IgD-negative memory B cell (primary cell): Measurements from ENCODE around the gene FER. TPM values are rescaled to one million over a fixed set of nuclear protein-coding genes. Genes with fewer than 3 reads are reported as not detected.
"Not testable (repeated sequence)": the region's sequence is repeated elsewhere in the genome, so short reads cannot be mapped to it uniquely, and the experiment has no call there.

Source experiments
- H3K27ac Mint-ChIP-seq, 3 donors: one replicate each; pipeline ENCODE4 v1.8.0; 2020 to 2022; ENCODE audit warnings: mild to moderate bottlenecking in 3 of 3, mixed read lengths in 3 of 3, moderate library complexity in 1 of 3
- H3K27me3 Mint-ChIP-seq: one replicate; pipeline ENCODE4 v1.8.0; 2021; ENCODE audit warnings: mixed read lengths
- H3K36me3 Mint-ChIP-seq: one replicate; pipeline ENCODE4 v1.8.0; 2020; ENCODE audit warnings: mild to moderate bottlenecking, mixed read lengths
- H3K4me1 Mint-ChIP-seq, 3 donors: one replicate each; pipeline ENCODE4 v1.8.0; 2020 to 2022; ENCODE audit warnings: mixed read lengths in 3 of 3, mild to moderate bottlenecking in 1 of 3
- H3K4me3 Mint-ChIP-seq, 4 donors: one replicate each; pipeline ENCODE4 v1.8.0; 2020 to 2022; ENCODE audit warnings: mild to moderate bottlenecking in 4 of 4, mixed read lengths in 4 of 4, moderate library complexity in 3 of 4
- H3K9me3 Mint-ChIP-seq, 3 donors: one replicate each; pipeline ENCODE4 v1.8.0; 2020 to 2021; ENCODE audit warnings: mixed read lengths in 3 of 3, mild to moderate bottlenecking in 1 of 3
- polyA plus RNA-seq: library from polyadenylated mRNA; unstranded; fragments of 300-500 nt; fragmentation: Illumina TruSeq; gene quantifications from one replicate; pipeline ENCODE4 v1.2.3, GENCODE V29; 2021

The FER gene
- polyA plus RNA-seq, 1 donor from 2014 or later, result 12.6 TPM

GRCh38 chr5:109022056-109022455 lies 274.4 kb downstream of the FER start:
- no peak overlapping the region for H3K4me3 Mint-ChIP-seq

GRCh38 chr5:109025729-109026128 lies 278.0 kb downstream of the FER start:
- peaks cover 10% of the 10 kb centered on the region for H3K36me3 Mint-ChIP-seq
- not testable (repeated sequence) for H3K4me3 Mint-ChIP-seq, H3K27me3 Mint-ChIP-seq, H3K4me1 Mint-ChIP-seq, H3K27ac Mint-ChIP-seq, H3K9me3 Mint-ChIP-seq

More at GRCh38 chr5:109022056-109022455, 274.4 kb downstream of the FER start:
- H3K36me3 Mint-ChIP-seq, result peaks cover 10% of the 10 kb centered on the region
- no peak overlapping the region for H3K27ac Mint-ChIP-seq
- H3K9me3 Mint-ChIP-seq, result peaks cover 0 to 5% (median 1%) of the 10 kb centered on the region in 3 donors
- no peaks in the 10 kb centered on the region for H3K4me1 Mint-ChIP-seq
- H3K27me3 Mint-ChIP-seq, result no peaks in the 10 kb centered on the region

- no peak overlapping the region for H3K27ac Mint-ChIP-seq
- H3K27me3 Mint-ChIP-seq, result no peaks in the 10 kb centered on the region
- H3K9me3 Mint-ChIP-seq, result peaks cover 0 to 5% (median 1%) of the 10 kb centered on the region in 3 donors
- peaks cover 0 to 8% (median 0%) of the 10 kb centered on the region in 3 donors for H3K4me1 Mint-ChIP-seq
- H3K36me3 Mint-ChIP-seq, result peaks cover 8% of the 10 kb centered on the region
- no peak overlapping the region for H3K4me3 Mint-ChIP-seq
These were observed 280.4 kb downstream of the FER start for GRCh38 chr5:109027983-109028607.

GRCh38 chr5:109028608-109029299 lies 281.1 kb downstream of the FER start:
- H3K27me3 Mint-ChIP-seq, result no peaks in the 10 kb centered on the region
- no peak overlapping the region for H3K27ac Mint-ChIP-seq
- H3K9me3 Mint-ChIP-seq, result peaks cover 0 to 5% (median 0%) of the 10 kb centered on the region in 3 donors
- peaks cover 8% of the 10 kb centered on the region for H3K36me3 Mint-ChIP-seq
- H3K4me1 Mint-ChIP-seq, result peaks cover 0 to 10% (median 0%) of the 10 kb centered on the region in 3 donors
- no peak overlapping the region for H3K4me3 Mint-ChIP-seq

- Mint-ChIP-seq H3K27ac (no peak overlapping the region), H3K4me1 (peaks cover 0 to 10% (median 2%) of the 10 kb centered on the region in 3 donors), H3K4me3 (no peak overlapping the region), H3K9me3 (no peaks in the 10 kb centered on the region), H3K27me3 (no peaks in the 10 kb centered on the region), H3K36me3 (peaks cover 2% of the 10 kb centered on the region)
These were observed 282.1 kb downstream of the FER start for GRCh38 chr5:109029847-109030246.

- Mint-ChIP-seq H3K9me3 (no peaks in the 10 kb centered on the region), H3K36me3 (peaks cover 2% of the 10 kb centered on the region), H3K27me3 (no peaks in the 10 kb centered on the region), H3K4me3 (no peak overlapping the region), H3K27ac (no peak overlapping the region), H3K4me1 (peaks cover 0 to 10% (median 2%) of the 10 kb centered on the region in 3 donors)
These were observed 282.9 kb downstream of the FER start for GRCh38 chr5:109030360-109031143.

- Mint-ChIP-seq H3K27ac (no peak overlapping the region), H3K36me3 (peaks cover 2% of the 10 kb centered on the region), H3K4me3 (no peak overlapping the region), H3K4me1 (peaks cover 0 to 10% (median 2%) of the 10 kb centered on the region in 3 donors), H3K27me3 (no peaks in the 10 kb centered on the region), H3K9me3 (no peaks in the 10 kb centered on the region)
These were observed 286.6 kb downstream of the FER start for GRCh38 chr5:109034306-109034705.

- Mint-ChIP-seq H3K36me3 (peaks cover 2% of the 10 kb centered on the region), H3K4me3 (no peak overlapping the region), H3K27ac (peak overlapping the region in 1 of 3 donors; percentile 26), H3K4me1 (peaks cover 0 to 5% (median 2%) of the 10 kb centered on the region in 3 donors), H3K27me3 (no peaks in the 10 kb centered on the region), H3K9me3 (no peaks in the 10 kb centered on the region)
These were observed 287.7 kb downstream of the FER start for GRCh38 chr5:109035436-109035835.

GRCh38 chr5:109038209-109038840 lies 290.6 kb downstream of the FER start:
- Mint-ChIP-seq H3K36me3 (no peaks in the 10 kb centered on the region), H3K4me1 (peaks cover 0 to 2% (median 0%) of the 10 kb centered on the region in 3 donors), H3K27me3 (no peaks in the 10 kb centered on the region), H3K4me3 (no peak overlapping the region), H3K9me3 (no peaks in the 10 kb centered on the region), H3K27ac (no peak overlapping the region)

GRCh38 chr5:109041317-109041716 lies 293.6 kb downstream of the FER start:
- H3K36me3 Mint-ChIP-seq, result peaks cover 3% of the 10 kb centered on the region
- H3K27me3 Mint-ChIP-seq, result no peaks in the 10 kb centered on the region
- no peaks in the 10 kb centered on the region for H3K9me3 Mint-ChIP-seq
- no peak overlapping the region for H3K4me3 Mint-ChIP-seq
- no peak overlapping the region for H3K27ac Mint-ChIP-seq
- no peaks in the 10 kb centered on the region for H3K4me1 Mint-ChIP-seq

- Mint-ChIP-seq H3K4me3 (no peak overlapping the region), H3K9me3 (no peaks in the 10 kb centered on the region), H3K27me3 (no peaks in the 10 kb centered on the region), H3K36me3 (peaks cover 13% of the 10 kb centered on the region), H3K27ac (no peak overlapping the region), H3K4me1 (no peaks in the 10 kb centered on the region)
These were observed 298.0 kb downstream of the FER start for GRCh38 chr5:109045710-109046109.

- Mint-ChIP-seq H3K36me3 (peaks cover 25% of the 10 kb centered on the region), H3K27me3 (no peaks in the 10 kb centered on the region), H3K4me1 (peaks cover 5 to 6% (median 5%) of the 10 kb centered on the region in 3 donors), H3K9me3 (no peaks in the 10 kb centered on the region), H3K4me3 (no peak overlapping the region), H3K27ac (no peak overlapping the region)
These were observed 301.9 kb downstream of the FER start for GRCh38 chr5:109049565-109049964.

- H3K4me1 Mint-ChIP-seq, H3K27me3 Mint-ChIP-seq, H3K4me3 Mint-ChIP-seq, H3K27ac Mint-ChIP-seq, H3K9me3 Mint-ChIP-seq: not testable (repeated sequence)
- H3K36me3 Mint-ChIP-seq, result peaks cover 25% of the 10 kb centered on the region
These were observed 302.6 kb downstream of the FER start for GRCh38 chr5:109050321-109050720.

GRCh38 chr5:109052216-109052615 lies 304.5 kb downstream of the FER start:
- not testable (repeated sequence) for H3K27ac Mint-ChIP-seq, H3K9me3 Mint-ChIP-seq, H3K4me1 Mint-ChIP-seq, H3K4me3 Mint-ChIP-seq, H3K27me3 Mint-ChIP-seq
- peaks cover 22% of the 10 kb centered on the region for H3K36me3 Mint-ChIP-seq

- H3K27ac Mint-ChIP-seq, result no peak overlapping the region
- H3K27me3 Mint-ChIP-seq, result no peaks in the 10 kb centered on the region
- H3K9me3 Mint-ChIP-seq, result no peaks in the 10 kb centered on the region
- H3K4me1 Mint-ChIP-seq, result peaks cover 5 to 8% (median 5%) of the 10 kb centered on the region in 3 donors
- H3K4me3 Mint-ChIP-seq, result peak overlapping the region in 1 of 4 donors; percentile 39
- H3K36me3 Mint-ChIP-seq, result peaks cover 23% of the 10 kb centered on the region
These were observed 306.3 kb downstream of the FER start for GRCh38 chr5:109053995-109054417.
